SK-N-SH (cell line): ENCODE data around the gene LPIN1. TPM values are rescaled to one million over a fixed set of nuclear protein-coding genes. Genes with fewer than 3 reads are reported as not detected.

Experiments used
- CTCF ChIA-PET: fragments of 300-600, 350-600 bp; formaldehyde crosslinking; extraction: SDS; loops from one replicate; lab custom pipeline; 2021; lab: Yijun Ruan, JAX
- POLR2A ChIA-PET: fragments of 350-600 bp; sonication (Branson Sonifier 250); formaldehyde crosslinking; extraction: SDS; loops from one replicate; lab custom pipeline; 2020; ENCODE audit warnings: antibody characterized with exemption, inconsistent platforms; lab: Yijun Ruan, JAX
- DNase-seq: peaks from one replicate; pipeline ENCODE4 v3.0.0; 2012
- H2AFZ ChIP-seq: fragments of 200-600 bp; sonication (generic); 2 replicates; pipeline ENCODE4 v1.8.1; 2016; ENCODE audit warnings: antibody characterized with exemption, mild to moderate bottlenecking, low read depth
- H3F3A ChIP-seq: fragments of 200-600 bp; sonication (generic); replicated peaks from 2 replicates; pipeline ENCODE3; 2016; ENCODE audit warnings: antibody characterized with exemption, mild to moderate bottlenecking; ENCODE audit not compliant: insufficient read depth
- H3K27ac ChIP-seq, 2 experiments: fragments of 200-500 bp in 1 of 2; fragments of 200-600 bp in 1 of 2; sonication (Bioruptor generic) in 1 of 2; sonication (generic), shearing (Covaris generic) in 1 of 2; 2 replicates each; pipeline versions ENCODE4 v1.5.1 to v1.6.1; 2014 to 2016; ENCODE audit warnings: low read depth in 2 of 2, inconsistent platforms in 1 of 2, low read length in 1 of 2, mild to moderate bottlenecking in 1 of 2, mixed read lengths in 1 of 2
- H3K27me3 ChIP-seq: fragments of 200-600 bp; sonication (generic), shearing (Covaris generic); 2 replicates; pipeline ENCODE4 v1.6.1; 2016; ENCODE audit warnings: mixed run types; ENCODE audit not compliant: insufficient read depth
- H3K36me3 ChIP-seq, 2 experiments: fragments of 200-500 bp in 1 of 2; fragments of 200-600 bp in 1 of 2; sonication (Bioruptor generic) in 1 of 2; sonication (generic) in 1 of 2; replicated peaks in 1 of 2; 2 replicates each; pipeline versions ENCODE3 to v1.5.1; 2014 to 2016; ENCODE audit warnings: low read length in 1 of 2, mild to moderate bottlenecking in 1 of 2; ENCODE audit not compliant: insufficient read depth in 2 of 2, control insufficient read depth in 1 of 2
- H3K4me1 ChIP-seq, 2 experiments: fragments of 200-500 bp in 1 of 2; fragments of 200-600 bp in 1 of 2; sonication (Bioruptor generic) in 1 of 2; sonication (generic), shearing (Covaris generic) in 1 of 2; 2 replicates each; pipeline versions ENCODE4 v1.5.1 to v1.6.1; 2014 to 2016; ENCODE audit warnings: low read depth in 1 of 2, low read length in 1 of 2, mixed run types in 1 of 2; ENCODE audit not compliant: insufficient read depth in 2 of 2, control insufficient read depth in 1 of 2
- H3K4me2 ChIP-seq: fragments of 200-600 bp; sonication (generic), shearing (Covaris generic); 2 replicates; pipeline ENCODE4 v1.6.1; 2017; ENCODE audit warnings: mixed run types
- H3K4me3 ChIP-seq, 2 experiments: fragments of 200-500 bp in 1 of 2; fragments of 200-600 bp in 1 of 2; sonication (Bioruptor generic) in 1 of 2; sonication (generic), shearing (Covaris generic) in 1 of 2; 2 replicates each; pipeline versions ENCODE4 v1.5.1 to v1.8.1; 2014 to 2016; ENCODE audit warnings: low read depth in 2 of 2, inconsistent platforms in 1 of 2, low read length in 1 of 2, mild to moderate bottlenecking in 1 of 2, mixed read lengths in 1 of 2, moderate library complexity in 1 of 2
- H3K79me2 ChIP-seq: fragments of 200-600 bp; sonication (generic); 2 replicates; pipeline ENCODE4 v1.8.1; 2017; ENCODE audit warnings: mild to moderate bottlenecking; ENCODE audit not compliant: insufficient read depth
- H3K9ac ChIP-seq: fragments of 200-600 bp; sonication (generic); 2 replicates; pipeline ENCODE4 v1.6.1; 2017; ENCODE audit warnings: mixed run types
- H3K9me2 ChIP-seq: fragments of 200-600 bp; sonication (generic); 2 replicates; pipeline ENCODE4 v1.6.1; 2017; ENCODE audit warnings: mixed run types
- H3K9me3 ChIP-seq: fragments of 200-600 bp; sonication (generic); 2 replicates; pipeline ENCODE4 v1.6.1; 2017; ENCODE audit warnings: mixed run types, mild to moderate bottlenecking, moderate library complexity
- H4K20me1 ChIP-seq: fragments of 200-600 bp; sonication (generic); 2 replicates; pipeline ENCODE4 v1.6.1; 2017; ENCODE audit warnings: mild to moderate bottlenecking, mixed run types; ENCODE audit not compliant: insufficient read depth
- ELF1 ChIP-seq: IDR thresholded peaks from 2 replicates; pipeline ENCODE4 v1.4.0; 2012
- EP300 ChIP-seq, 2 experiments: IDR thresholded peaks; 2 replicates each; pipeline versions ENCODE4 v1.4.0 to v1.6.1; 2012; ENCODE audit warnings: borderline replicate concordance in 1 of 2, low read depth in 1 of 2, low read length in 1 of 2
- EZH2phosphoT487 ChIP-seq: fragments of 200-600 bp; sonication (generic); IDR thresholded peaks from 2 replicates; pipeline ENCODE4 v1.6.1; 2017; ENCODE audit warnings: low read depth, mixed run types, mild to moderate bottlenecking, antibody characterized with exemption, moderate library complexity, borderline replicate concordance
- FOXJ3 ChIP-seq: sonication (generic); formaldehyde crosslinking; IDR thresholded peaks from 2 replicates; pipeline ENCODE4 v1.5.1; 2020; ENCODE audit warnings: mild to moderate bottlenecking, missing genetic modification reagents
- GABPA ChIP-seq: IDR thresholded peaks from 2 replicates; pipeline ENCODE4 v1.4.0; 2012; ENCODE audit warnings: low read depth, mild to moderate bottlenecking
- GATA2 ChIP-seq: sonication (generic); formaldehyde crosslinking; IDR thresholded peaks from 2 replicates; pipeline ENCODE4 v1.5.0; 2020; ENCODE audit warnings: mild to moderate bottlenecking, missing genetic modification reagents
- MEF2A ChIP-seq: IDR thresholded peaks from 2 replicates; pipeline ENCODE4 v1.4.0; 2012; ENCODE audit warnings: low read depth, borderline replicate concordance
- NRF1 ChIP-seq: IDR thresholded peaks from 2 replicates; pipeline ENCODE4 v1.6.1; 2012; ENCODE audit warnings: low read depth, mild to moderate bottlenecking, low read length
- POLR2AphosphoS5 ChIP-seq: IDR thresholded peaks from 2 replicates; pipeline ENCODE4 v1.6.1; 2012; ENCODE audit warnings: low read depth, low read length
- RAD21 ChIP-seq: IDR thresholded peaks from 2 replicates; pipeline ENCODE4 v1.6.1; 2012; ENCODE audit warnings: mild to moderate bottlenecking, low read length
- RXRA ChIP-seq: IDR thresholded peaks from 2 replicates; pipeline ENCODE4 v1.4.0; 2012; ENCODE audit warnings: low read depth, mild to moderate bottlenecking, borderline replicate concordance
- SIN3A ChIP-seq: IDR thresholded peaks from 2 replicates; pipeline ENCODE4 v1.6.1; 2012; ENCODE audit warnings: low read depth, mild to moderate bottlenecking, low read length, moderate library complexity, borderline replicate concordance
- TAF1 ChIP-seq: IDR thresholded peaks from 2 replicates; pipeline ENCODE4 v1.6.1; 2012; ENCODE audit warnings: low read depth, mild to moderate bottlenecking, low read length, moderate library complexity, borderline replicate concordance
- TCF12 ChIP-seq: IDR thresholded peaks from 2 replicates; pipeline ENCODE4 v1.4.0; 2012
- USF1 ChIP-seq: IDR thresholded peaks from 2 replicates; pipeline ENCODE4 v1.4.0; 2012; ENCODE audit warnings: low read depth, borderline replicate concordance
- YY1 ChIP-seq: IDR thresholded peaks from 2 replicates; pipeline ENCODE4 v1.4.0; 2012; ENCODE audit warnings: low read depth, mild to moderate bottlenecking
- WGBS: methylation state at CpG from one replicate; pipeline ENCODE4 v1.1.6; 2017; ENCODE audit warnings: low lambda C conversion rate; 5-methylcytosine and 5-hydroxymethylcytosine counted together
- polyA plus RNA-seq, 3 experiments: library from polyadenylated mRNA; depleted of rRNA; stranded (reverse); fragments of >200 nt; gene quantifications; 2 replicates each; pipeline ENCODE4 v1.2.3, GENCODE V29; 2012
- TF ChIP-seq, protein P1 (sequence below): fragments of 150-350 bp; IDR thresholded peaks from 2 replicates; pipeline ENCODE4 v1.6.1; 2016; ENCODE audit warnings: mild to moderate bottlenecking, low read depth, low read length
- TF ChIP-seq, protein P2 (sequence below): IDR thresholded peaks from 2 replicates; pipeline ENCODE4 v1.4.0; 2012; ENCODE audit warnings: low read depth
- TF ChIP-seq, protein P3 (sequence below): IDR thresholded peaks from 2 replicates; pipeline ENCODE4 v1.6.1; 2012; ENCODE audit warnings: mild to moderate bottlenecking, low read depth, low read length, moderate library complexity
- TF ChIP-seq, protein P4 (sequence below): fragments of 150-350 bp; IDR thresholded peaks from 2 replicates; pipeline ENCODE4 v1.6.1; 2017; ENCODE audit warnings: antibody characterized with exemption, low read length, low read depth, borderline replicate concordance
- TF ChIP-seq, protein P5 (sequence below): fragments of 200-600 bp; sonication (generic); IDR thresholded peaks from 2 replicates; pipeline ENCODE4 v1.6.1; 2017; ENCODE audit warnings: antibody characterized with exemption, mild to moderate bottlenecking, moderate library complexity
- TF ChIP-seq, protein P6 (sequence below): IDR thresholded peaks from 2 replicates; pipeline ENCODE4 v1.4.0; 2012; ENCODE audit warnings: low read depth, borderline replicate concordance

Gene LPIN1
- polyA plus RNA-seq, 1 of the 3 experiments (the other 2 are of a cell fraction), result 22.1 TPM

GRCh38 chr2:11833601-11834000, 87.2 kb downstream of the LPIN1 start:
- CTCF ChIA-PET, result interaction anchor here (0.7 to 10.2 kb wide), 8 partner anchors 10 to 1173 kb away, joined by 3 to 130 read pairs (median 3); partner anchors contain the start of gene TRIB2
- WGBS, result 72% methylated on average over 6 of the region's 6 CpGs
- Histone ChIP-seq H3K4me1 (peaks cover 38 to 40% of the 10 kb centered on the region in 2 experiments), H3K4me2 (peak overlapping the region; percentile 25), H3F3A (peaks cover 28% of the 10 kb centered on the region), H3K79me2 (no peaks in the 10 kb centered on the region), H3K9me3 (no peaks in the 10 kb centered on the region), H2AFZ (peak overlapping the region; percentile 57; the same call in 1 of the 2 replicates), H3K27ac (peak overlapping the region; percentile 51 to 64; a peak in 3 of 4 replicates), H3K27me3 (no peaks in the 10 kb centered on the region), H3K9ac (no peak overlapping the region; the same call in 1 of the 2 replicates), H3K9me2 (no peaks in the 10 kb centered on the region), H4K20me1 (no peaks in the 10 kb centered on the region), H3K36me3 (no peaks in the 10 kb centered on the region), H3K4me3 (no peak overlapping the region)
- DNase-seq, result no peak
- POLR2A ChIA-PET, result interaction anchor here (0.7 kb wide), 1 partner anchor 914 kb away, joined by 4 read pairs; no protein-coding TSS in a partner anchor
- no peak for TF ChIP-seq MEF2A
- TF ChIP-seq NRF1, result no peak
- no peak for TF ChIP-seq GABPA
- TF ChIP-seq EP300 (IDR thresholded peaks at IDR 0.05; ENCODE audit: borderline replicate concordance in 1 of 2, low read depth in 1 of 2, low read length in 1 of 2), result peak in 1 of 2 experiments; percentile 76; a peak in 1 of 4 replicates
- TF ChIP-seq, protein P1, sequence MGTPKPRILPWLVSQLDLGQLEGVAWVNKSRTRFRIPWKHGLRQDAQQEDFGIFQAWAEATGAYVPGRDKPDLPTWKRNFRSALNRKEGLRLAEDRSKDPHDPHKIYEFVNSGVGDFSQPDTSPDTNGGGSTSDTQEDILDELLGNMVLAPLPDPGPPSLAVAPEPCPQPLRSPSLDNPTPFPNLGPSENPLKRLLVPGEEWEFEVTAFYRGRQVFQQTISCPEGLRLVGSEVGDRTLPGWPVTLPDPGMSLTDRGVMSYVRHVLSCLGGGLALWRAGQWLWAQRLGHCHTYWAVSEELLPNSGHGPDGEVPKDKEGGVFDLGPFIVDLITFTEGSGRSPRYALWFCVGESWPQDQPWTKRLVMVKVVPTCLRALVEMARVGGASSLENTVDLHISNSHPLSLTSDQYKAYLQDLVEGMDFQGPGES, result no peak
- no peak for TF ChIP-seq SIN3A
- TF ChIP-seq, protein P2, sequence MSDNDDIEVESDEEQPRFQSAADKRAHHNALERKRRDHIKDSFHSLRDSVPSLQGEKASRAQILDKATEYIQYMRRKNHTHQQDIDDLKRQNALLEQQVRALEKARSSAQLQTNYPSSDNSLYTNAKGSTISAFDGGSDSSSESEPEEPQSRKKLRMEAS, result peak; percentile 37; the same call in 1 of the 2 replicates
- TF ChIP-seq, protein P3, sequence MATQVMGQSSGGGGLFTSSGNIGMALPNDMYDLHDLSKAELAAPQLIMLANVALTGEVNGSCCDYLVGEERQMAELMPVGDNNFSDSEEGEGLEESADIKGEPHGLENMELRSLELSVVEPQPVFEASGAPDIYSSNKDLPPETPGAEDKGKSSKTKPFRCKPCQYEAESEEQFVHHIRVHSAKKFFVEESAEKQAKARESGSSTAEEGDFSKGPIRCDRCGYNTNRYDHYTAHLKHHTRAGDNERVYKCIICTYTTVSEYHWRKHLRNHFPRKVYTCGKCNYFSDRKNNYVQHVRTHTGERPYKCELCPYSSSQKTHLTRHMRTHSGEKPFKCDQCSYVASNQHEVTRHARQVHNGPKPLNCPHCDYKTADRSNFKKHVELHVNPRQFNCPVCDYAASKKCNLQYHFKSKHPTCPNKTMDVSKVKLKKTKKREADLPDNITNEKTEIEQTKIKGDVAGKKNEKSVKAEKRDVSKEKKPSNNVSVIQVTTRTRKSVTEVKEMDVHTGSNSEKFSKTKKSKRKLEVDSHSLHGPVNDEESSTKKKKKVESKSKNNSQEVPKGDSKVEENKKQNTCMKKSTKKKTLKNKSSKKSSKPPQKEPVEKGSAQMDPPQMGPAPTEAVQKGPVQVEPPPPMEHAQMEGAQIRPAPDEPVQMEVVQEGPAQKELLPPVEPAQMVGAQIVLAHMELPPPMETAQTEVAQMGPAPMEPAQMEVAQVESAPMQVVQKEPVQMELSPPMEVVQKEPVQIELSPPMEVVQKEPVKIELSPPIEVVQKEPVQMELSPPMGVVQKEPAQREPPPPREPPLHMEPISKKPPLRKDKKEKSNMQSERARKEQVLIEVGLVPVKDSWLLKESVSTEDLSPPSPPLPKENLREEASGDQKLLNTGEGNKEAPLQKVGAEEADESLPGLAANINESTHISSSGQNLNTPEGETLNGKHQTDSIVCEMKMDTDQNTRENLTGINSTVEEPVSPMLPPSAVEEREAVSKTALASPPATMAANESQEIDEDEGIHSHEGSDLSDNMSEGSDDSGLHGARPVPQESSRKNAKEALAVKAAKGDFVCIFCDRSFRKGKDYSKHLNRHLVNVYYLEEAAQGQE, result peak; percentile 41; the same call in 1 of the 2 replicates
- TF ChIP-seq YY1, result 0 out of 2 replicates have a peak, but pooled peaks have one; percentile 22
- peak; percentile 70 for TF ChIP-seq ELF1
- TF ChIP-seq TCF12, result peak; percentile 91
- TF ChIP-seq, protein P4, sequence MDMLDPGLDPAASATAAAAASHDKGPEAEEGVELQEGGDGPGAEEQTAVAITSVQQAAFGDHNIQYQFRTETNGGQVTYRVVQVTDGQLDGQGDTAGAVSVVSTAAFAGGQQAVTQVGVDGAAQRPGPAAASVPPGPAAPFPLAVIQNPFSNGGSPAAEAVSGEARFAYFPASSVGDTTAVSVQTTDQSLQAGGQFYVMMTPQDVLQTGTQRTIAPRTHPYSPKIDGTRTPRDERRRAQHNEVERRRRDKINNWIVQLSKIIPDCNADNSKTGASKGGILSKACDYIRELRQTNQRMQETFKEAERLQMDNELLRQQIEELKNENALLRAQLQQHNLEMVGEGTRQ, result no peak
- no peak for TF ChIP-seq TAF1
- TF ChIP-seq, protein P5, sequence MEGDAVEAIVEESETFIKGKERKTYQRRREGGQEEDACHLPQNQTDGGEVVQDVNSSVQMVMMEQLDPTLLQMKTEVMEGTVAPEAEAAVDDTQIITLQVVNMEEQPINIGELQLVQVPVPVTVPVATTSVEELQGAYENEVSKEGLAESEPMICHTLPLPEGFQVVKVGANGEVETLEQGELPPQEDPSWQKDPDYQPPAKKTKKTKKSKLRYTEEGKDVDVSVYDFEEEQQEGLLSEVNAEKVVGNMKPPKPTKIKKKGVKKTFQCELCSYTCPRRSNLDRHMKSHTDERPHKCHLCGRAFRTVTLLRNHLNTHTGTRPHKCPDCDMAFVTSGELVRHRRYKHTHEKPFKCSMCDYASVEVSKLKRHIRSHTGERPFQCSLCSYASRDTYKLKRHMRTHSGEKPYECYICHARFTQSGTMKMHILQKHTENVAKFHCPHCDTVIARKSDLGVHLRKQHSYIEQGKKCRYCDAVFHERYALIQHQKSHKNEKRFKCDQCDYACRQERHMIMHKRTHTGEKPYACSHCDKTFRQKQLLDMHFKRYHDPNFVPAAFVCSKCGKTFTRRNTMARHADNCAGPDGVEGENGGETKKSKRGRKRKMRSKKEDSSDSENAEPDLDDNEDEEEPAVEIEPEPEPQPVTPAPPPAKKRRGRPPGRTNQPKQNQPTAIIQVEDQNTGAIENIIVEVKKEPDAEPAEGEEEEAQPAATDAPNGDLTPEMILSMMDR, result no peak
- TF ChIP-seq EZH2phosphoT487, result no peak
- no peak for TF ChIP-seq FOXJ3 (CRISPR knock-in tag)
- TF ChIP-seq RXRA, result no peak
- TF ChIP-seq USF1, result no peak
- no peak for TF ChIP-seq GATA2 (CRISPR knock-in tag)
- TF ChIP-seq RAD21, result no peak
- peak; percentile 27; the same call in 1 of the 2 replicates for TF ChIP-seq POLR2AphosphoS5
- TF ChIP-seq, protein P6, sequence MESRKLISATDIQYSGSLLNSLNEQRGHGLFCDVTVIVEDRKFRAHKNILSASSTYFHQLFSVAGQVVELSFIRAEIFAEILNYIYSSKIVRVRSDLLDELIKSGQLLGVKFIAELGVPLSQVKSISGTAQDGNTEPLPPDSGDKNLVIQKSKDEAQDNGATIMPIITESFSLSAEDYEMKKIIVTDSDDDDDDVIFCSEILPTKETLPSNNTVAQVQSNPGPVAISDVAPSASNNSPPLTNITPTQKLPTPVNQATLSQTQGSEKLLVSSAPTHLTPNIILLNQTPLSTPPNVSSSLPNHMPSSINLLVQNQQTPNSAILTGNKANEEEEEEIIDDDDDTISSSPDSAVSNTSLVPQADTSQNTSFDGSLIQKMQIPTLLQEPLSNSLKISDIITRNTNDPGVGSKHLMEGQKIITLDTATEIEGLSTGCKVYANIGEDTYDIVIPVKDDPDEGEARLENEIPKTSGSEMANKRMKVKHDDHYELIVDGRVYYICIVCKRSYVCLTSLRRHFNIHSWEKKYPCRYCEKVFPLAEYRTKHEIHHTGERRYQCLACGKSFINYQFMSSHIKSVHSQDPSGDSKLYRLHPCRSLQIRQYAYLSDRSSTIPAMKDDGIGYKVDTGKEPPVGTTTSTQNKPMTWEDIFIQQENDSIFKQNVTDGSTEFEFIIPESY, result no peak
